NCI-H774 (cell line): Measurements from ENCODE around the gene NOMO2.
"Not testable (repeated sequence)": the region's sequence is repeated elsewhere in the genome, so short reads cannot be mapped to it uniquely, and the experiment has no call there.

Experiments
- DNase-seq: peaks from one replicate; lab custom pipeline; 2025; lab: John Stamatoyannopoulos, UW

NOMO2 gene

DNA sequence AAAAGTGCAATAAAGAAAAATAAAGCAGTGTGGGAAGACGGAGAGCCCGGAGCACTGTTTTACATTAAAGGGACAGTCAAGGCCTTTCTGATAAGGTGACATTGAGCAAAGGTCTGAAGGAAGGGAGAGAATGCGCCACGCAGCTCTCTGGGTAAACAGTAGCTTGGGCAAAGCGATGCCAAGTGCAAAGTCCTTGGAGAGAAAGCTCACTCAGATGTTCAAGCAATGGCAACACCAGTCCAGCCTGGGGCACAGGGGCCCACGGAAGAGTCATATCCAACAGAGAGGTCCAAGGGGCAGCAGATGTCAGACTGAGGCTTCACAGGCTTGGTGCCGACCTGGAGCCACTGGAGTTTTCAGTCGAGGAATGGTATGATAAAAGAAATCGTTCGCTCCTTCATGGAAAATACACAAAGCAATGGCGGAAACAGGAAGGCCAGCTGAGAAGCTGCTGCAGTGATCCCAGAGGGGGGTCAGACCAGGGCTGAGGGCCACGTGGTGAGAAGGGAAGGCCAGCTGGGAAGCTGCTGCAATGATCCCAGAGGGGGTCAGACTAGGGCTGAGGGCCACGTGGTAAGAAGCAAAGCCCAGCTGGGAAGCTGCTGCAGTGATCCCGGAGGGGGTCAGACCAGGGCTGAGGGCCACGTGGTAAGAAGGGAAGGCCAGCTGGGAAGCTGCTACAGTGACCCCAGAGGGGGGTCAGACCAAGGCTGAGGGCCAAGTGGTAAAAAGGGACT is 40.3 kb downstream of the NOMO2 start:
- DNase-seq, result not testable (repeated sequence)

DNA sequence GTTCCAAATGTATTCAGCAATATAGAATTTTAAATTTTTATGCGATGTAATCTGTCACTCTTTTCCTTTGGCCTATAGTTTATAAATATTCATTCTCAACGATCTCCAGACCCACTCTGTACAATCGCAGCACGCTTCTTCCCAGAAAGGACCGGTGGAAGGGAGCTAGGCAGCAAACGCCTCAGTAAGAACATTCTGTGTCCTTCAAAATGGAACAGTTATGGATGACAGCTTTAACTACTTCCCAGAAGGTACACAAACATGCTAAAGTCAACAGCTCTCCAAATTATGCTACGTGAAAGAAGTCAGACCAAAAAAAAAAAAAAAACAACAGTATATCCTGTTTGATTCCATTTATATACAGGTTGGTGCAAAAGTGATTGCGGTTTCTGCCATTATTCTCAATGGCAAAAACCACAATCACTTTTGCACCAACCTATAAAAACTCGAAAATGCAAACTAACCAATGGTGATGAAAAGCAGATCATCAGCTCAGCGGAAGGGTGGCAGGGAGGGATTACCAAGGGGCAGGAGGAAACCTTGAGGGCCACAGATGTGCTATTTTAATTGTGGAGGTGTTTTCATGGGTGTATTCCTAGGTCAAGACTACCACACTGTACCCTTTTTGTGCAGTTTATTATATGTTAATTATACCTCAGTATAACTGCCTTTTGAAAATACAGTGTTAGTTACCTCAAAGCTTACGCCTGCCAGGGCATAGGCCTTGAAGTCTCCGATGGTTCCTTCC is 43.2 kb downstream of the NOMO2 start:
- not testable (repeated sequence) for DNase-seq

DNA sequence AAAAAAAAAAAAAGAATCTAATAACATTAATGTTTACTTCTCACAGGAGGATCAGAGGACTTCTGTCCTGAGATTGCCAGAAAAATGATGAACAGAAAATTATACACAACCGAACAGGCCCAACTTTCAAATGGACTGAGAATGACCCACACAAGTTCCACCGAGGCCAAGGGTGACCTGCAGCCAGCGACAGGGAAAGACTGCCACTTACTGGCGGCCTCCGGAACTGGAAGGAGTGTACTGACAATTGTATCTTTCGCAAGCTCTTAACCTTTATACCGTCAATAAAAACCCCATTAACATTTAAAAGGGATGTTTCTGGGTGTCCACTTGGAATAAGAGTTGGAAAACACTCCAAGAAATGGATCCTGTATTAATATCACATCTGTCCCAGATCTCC is 63.5 kb downstream of the NOMO2 start:
- not testable (repeated sequence) for DNase-seq

DNA sequence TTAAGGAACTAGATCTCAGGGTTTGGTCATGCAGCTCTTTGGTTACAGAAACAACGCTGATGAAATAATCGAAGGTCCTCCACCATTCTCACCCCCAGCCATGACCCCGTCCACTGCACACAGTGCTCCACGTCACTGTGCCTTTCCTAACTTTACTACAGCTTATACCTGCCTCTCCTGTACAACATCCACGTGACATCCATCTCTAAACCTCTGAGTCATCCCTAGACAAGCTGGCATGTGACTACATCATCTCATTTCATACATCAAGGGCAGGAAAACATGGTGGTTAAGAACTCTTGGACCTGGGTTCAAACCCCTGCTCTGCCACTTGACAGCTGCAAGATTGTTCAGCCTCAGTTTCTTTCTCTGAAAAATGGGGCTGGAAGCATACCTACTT is 64.9 kb downstream of the NOMO2 start:
- not testable (repeated sequence) for DNase-seq

GRCh38 chr16:18492118-18492897 is 69.6 kb downstream of the NOMO2 start:
- DNase-seq, result not testable (repeated sequence)

DNA sequence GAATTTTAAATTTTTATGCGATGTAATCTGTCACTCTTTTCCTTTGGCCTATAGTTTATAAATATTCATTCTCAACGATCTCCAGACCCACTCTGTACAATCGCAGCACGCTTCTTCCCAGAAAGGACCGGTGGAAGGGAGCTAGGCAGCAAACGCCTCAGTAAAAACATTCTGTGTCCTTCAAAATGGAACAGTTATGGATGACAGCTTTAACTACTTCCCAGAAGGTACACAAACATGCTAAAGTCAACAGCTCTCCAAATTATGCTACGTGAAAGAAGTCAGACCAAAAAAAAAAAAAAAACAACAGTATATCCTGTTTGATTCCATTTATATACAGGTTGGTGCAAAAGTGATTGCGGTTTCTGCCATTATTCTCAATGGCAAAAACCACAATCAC is 125.9 kb downstream of the NOMO2 start:
- DNase-seq, result not testable (repeated sequence)

- not testable (repeated sequence) for DNase-seq
Measured at GRCh38 chr16:18415827-18416226, 146.1 kb downstream of the NOMO2 start.

DNA sequence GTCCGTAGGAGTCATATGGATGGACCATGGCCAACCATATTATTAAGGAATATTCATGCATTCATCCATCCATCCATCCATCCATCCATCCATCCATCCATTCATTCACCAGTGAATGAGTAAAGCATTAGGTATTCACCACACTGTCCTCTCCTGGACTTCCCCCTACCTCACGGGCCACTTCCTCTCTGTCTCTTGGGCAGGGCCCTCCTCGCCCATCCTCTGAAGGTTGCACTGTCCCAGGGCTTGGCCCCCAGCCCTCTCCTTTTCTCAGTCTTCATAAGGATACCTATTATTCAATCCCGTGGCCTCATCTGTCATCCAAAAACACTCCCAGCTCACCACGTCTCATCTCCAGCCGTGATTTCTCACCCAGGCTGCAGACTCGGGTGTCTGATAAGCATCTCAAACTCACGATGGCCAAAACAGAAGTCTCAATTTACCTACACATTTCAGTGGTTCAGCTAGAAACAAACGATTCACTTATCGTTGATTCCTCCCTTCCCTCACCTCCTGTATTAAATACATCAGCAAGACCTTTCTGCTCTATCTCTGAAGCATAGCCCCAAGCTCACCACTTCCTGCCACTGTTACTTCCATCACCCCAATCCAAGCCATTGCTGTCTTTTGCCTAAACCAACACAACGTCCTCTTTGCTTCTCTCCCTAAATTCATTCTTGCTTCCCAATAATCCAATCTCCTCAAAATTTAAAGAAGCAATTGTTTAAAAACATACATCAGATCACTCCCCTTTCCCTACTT is 152.2 kb downstream of the NOMO2 start:
- DNase-seq, result not testable (repeated sequence)

DNA sequence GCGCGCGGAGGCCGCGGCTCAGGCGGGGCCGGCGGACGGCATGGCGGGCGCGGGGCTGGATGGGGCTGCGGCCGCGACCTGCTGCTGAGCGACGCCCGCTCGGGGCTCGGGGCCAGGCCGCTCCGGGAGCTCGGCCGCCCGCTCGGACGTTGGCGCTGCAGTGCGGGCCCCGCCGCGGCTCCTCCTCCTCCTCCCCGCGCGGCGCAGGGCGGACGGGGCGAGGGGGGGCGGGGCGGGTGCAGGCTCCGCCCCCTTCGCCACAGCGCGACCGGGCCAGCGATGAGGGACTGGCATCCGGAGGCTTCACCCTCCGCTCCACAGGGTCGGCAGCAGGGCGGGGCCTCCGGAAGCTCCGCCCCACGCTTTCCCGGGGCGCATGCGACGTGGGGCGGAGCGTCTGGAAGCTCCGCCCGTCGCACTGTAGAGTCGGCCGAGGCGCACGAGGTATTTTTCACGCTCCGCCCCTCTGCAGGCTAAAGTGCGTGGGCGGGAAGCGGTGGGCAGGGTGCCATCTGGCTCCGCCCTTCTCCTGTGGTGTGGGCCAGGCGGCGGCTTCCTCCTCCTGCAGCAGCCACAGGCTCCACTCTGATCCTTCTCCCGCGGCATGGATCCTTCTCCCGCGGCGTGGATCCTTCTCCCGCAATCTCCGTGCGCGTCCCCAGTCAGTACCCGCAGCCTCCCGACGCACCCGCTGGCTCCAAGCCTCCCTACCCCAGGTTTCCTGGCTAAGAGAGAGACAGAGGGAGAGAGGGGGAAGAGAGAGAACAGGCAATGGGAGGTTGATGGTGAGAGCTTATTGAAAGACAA is 159.8 kb downstream of the NOMO2 start:
- not testable (repeated sequence) for DNase-seq

- not testable (repeated sequence) for DNase-seq
Measured at GRCh38 chr16:18401159-18401558, 160.7 kb downstream of the NOMO2 start.

DNA sequence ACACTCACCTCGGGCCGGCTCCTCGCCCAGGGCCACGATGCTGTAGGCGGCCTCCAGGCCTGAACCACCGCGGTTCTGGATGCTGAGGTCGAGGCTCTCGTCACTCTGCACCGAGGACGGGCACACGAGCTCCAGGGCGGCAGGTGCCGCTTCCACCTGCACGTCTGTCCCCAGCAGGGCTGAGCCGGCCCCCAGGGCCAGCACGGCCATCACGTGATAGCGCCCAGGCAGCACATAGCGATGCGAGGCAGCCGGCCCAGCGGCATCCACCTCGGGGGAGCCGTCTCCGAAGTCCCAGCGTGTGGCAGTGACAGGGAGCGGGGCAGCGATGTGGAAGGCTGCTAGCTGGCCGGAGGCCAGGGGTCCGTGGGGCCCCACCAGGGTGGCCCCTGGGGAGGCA is 167.5 kb downstream of the NOMO2 start:
- DNase-seq, result not testable (repeated sequence)

- not testable (repeated sequence) for DNase-seq
Measured at GRCh38 chr16:18387767-18388166, 174.1 kb downstream of the NOMO2 start.

- not testable (repeated sequence) for DNase-seq
Measured at GRCh38 chr16:18386517-18386916, 175.4 kb downstream of the NOMO2 start.

DNA sequence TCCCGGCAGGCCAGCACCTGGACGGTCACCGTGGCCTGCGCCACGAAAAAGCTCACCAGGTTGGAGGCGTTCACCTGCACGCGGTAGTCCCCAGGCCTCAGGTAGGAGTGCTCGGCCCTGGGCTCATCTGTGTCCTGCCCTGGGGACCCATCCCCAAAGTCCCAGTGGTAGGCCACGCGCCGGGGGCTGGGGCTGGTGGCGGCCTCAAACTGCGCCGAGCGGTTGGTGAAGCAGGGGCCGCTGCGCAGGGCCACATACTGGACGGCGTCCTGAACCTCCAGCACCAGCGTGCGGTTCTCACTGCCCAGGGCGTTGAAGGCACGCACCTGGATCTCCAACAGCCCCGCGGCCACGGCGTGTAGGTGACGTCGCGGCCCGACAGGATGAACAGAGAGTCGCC is 176.6 kb downstream of the NOMO2 start:
- DNase-seq, result not testable (repeated sequence)

DNA sequence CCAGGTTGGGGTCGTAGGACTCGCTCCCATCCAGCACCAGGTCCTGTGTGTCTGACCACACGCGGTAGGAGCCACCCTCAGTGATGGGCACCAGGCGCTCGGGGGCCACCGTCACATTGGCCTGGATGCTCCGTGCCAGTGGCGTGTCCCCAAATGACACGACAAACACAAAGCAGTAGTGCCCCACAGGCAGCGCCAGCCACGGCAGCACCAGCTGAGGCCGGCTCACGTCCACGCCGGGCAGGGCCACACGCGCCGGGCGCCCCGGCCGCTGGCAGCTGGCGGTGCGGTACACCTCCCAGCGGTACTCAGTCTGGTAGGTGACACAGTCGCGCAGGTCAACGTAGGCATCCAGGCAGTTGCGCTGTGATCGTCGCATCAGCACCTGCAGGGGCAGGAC is 177.0 kb downstream of the NOMO2 start:
- DNase-seq, result not testable (repeated sequence)

DNA sequence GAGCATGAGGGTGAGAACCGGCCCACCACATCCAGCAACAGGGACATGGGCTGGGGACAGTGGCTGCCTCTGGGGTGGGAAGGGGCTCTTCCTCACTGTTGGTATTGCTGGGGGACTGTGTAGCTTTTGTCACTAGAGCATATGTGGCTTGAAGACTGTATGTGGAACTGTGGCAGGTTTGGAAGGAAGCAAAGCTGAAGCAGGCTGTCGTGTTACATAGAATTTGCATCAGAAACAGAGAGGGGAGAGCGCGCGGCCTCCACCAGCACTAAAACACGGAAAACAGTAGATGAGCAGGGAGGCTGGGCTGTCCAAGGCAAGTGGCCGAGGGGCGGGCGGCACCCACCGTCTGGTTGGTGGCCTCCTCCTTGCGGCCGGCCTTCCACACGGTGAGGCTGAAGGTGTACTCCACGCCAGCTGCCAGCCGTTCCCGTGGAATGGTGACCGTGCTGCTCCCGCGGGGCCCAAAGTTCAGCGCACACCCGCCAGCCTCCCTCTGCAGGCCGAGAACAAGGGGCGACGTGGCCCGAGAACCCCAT is 177.7 kb downstream of the NOMO2 start:
- DNase-seq, result not testable (repeated sequence)

DNA sequence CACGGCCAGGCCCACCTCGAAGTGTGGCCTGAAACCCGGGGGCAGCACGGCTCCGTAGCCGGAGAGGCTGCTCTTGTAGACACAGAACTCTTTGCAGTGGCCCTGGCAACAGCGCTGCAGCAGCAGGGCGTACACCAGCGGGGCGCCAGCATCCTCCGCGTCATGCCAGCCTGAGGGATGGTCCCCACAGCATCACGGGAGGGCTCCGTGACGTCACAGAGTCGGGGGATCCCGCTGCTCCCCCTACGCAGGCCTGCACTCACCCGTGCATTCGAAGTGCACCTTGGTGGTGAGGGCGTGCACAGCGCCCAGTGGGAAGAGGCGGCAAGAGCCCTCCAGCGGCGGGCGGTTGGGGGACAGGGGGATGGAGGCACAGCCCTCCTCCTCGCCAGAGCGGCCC is 179.2 kb downstream of the NOMO2 start:
- not testable (repeated sequence) for DNase-seq
